GM18526 (cell line): ENCODE data around the gene SMTN.

ENCODE experiments used
- POLR2A ChIP-seq: IDR thresholded peaks from 3 replicates; pipeline ENCODE4 v1.6.1; 2011; ENCODE audit not compliant: insufficient read length; ENCODE audit errors: extremely low read depth

The SMTN gene

DNA sequence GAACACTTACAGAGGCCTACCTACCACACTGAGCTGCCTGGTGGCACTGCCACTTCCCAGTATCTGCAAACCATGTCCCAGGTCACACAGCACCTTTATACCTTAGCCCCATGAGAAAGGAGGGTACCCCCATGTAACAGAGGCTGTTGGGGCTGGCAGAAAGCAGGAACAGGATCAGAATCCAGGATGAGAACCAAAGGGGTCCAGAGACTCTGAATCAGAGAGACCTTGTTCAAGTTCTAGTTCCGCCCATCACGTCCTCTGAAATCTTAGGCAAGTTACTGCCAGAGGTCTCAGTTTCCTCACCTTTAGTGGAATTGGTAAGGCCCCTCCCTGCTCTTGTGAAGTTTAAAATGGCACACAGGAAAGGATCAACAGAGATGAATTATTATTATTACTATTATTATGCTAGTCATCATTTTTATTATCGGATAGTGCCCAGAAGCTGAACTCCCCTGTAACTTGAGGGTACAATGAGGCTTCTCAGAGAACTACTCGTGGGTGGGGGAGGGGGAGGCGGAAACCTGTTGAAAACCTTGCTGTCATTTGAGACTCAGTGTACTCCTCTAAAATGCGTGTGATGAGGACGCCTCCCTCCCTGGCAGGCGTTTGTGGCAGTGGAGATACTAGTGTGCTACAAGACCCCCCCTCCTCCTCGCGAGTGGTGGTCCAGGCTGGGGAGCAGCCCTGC, 17.0 kb downstream of the SMTN start:
- no peak for TF ChIP-seq POLR2A

DNA sequence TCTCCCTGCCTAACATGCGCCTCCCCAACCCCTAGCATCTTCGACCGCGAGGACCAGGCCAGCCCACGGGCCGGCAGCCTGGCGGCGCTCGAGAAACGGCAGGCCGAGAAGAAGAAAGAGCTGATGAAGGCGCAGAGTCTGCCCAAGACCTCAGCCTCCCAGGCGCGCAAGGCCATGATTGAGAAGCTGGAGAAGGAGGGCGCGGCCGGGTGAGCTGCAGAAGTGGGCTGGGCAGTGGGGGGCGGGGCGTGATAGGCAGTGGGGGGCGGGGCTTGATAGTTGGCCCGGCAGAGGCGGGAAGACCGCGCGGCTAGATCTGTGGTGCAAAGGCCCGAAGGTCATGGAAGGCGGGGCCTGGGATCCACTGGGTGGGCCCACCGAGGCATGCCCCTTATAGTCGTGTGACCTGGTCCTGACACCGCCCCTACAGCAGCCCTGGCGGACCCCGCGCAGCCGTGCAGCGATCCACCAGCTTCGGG, 17.6 kb downstream of the SMTN start:
- TF ChIP-seq POLR2A, result no peak

GRCh38 chr22:31099386-31099785, 18.3 kb downstream of the SMTN start:
- TF ChIP-seq POLR2A, result no peak

- TF ChIP-seq POLR2A, result no peak
These were observed 19.0 kb downstream of the SMTN start for GRCh38 chr22:31099841-31100761.

DNA sequence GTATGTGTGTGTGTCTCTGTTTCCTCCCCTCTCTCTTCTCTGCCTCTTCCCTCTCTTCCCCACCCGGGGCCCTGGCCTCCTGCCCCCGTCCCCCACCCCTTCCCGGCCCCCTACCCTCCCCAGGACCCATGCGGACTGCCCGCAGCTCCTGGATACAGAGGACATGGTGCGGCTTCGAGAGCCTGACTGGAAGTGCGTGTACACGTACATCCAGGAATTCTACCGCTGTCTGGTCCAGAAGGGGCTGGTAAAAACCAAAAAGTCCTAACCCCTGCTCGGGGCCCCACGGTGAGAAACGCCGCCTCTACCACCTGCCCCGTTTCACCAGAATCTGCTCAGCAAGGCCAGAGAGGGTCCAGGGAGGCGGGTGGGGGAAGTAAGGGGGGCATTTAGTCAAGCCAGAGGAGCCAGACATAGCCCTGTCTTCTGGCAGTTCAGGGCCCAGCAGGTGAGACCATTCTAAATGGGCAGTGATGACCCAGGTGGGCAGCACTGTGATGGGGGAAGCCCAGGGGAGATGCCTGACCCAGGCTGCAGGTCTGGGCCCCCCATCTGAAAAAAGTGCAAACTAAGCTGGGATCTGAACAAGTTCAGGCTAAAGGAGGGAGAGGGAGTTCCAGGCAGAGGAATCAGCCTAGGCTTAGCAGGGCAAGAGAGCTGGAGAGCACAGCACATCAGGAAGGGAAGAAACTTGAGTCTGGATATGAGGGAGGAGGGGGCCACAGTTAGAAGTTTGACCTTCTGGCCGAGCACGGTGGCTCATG, 19.8 kb downstream of the SMTN start:
- TF ChIP-seq POLR2A, result no peak

DNA sequence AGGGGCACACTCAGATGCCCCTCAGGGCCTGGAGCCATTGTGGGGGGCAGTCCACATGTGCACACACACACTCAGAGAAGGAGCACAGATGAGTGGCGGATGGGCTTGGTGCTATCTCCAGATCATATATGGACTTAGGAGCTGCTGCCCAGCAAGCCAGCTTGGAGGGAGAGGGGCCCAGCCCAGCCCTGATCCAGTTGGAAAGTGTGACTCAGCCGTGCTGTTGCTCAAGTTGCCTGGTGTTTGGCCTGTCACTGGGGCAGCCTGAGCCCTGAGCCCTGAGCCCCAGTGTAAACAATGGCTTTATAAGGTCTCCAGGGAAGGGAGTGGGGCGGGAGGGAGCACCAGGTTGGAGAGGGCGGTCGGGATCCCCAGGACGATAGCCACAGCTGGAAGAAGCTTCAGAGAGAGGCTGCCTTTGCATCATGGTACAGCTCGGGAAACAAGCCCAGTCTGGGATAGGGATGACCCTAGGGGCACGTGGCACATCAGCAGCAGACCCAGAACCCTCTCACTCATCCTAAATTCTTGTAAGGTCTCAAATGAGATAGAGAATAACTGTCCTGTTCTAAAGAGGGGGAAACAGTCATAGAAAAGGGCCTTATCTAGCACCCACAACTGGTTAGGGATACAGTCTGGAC, 21.4 kb downstream of the SMTN start:
- no peak for TF ChIP-seq POLR2A

DNA sequence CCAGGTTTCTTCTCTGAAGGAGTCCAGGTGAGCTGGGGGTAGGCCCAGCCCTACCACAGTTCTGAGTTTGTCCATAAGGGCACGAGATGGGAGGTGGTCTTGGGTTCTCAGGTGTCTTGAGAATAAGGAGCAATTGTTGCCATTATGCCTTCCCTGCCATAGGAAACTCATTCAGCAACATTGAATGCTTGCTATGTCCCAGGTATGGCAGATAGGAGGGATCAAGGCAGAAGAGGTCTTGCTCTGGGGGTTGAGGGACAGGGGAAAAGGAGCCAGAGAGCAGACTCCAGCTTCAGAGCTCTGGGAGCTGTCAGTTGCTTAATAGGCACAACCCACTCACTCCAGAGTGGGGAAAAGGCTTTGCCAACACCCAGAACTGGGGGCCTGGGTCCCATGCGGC, 22.0 kb downstream of the SMTN start:
- no peak for TF ChIP-seq POLR2A

DNA sequence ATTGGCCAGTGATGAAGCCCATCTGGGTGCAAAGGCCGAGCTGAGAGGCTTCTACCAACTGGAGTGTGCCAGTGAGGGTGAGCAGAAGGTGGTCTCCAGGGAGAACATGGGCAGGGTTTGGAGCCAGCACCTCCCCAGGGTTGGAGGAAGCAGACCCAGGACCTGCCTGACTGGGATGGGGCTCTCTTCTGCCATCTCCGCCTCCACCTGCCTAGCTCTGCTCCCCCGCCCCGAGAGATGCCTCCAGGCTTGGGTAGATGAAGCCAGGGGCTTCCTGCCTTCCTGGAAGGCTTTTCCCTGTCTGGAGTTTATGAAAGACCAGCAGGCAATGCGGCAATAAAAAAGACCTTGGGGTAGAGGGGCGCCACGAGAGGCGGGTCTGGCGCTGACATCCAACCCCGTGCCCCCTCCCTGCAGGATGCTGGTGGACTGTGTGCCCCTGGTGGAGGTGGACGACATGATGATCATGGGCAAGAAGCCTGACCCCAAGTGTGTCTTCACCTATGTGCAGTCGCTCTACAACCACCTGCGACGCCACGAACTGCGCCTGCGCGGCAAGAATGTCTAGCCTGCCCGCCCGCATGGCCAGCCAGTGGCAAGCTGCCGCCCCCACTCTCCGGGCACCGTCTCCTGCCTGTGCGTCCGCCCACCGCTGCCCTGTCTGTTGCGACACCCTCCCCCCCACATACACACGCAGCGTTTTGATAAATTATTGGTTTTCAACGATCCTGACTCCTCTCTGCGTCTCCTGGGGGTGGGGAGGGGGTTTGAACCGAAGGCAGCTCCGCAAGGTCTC, 23.0 kb downstream of the SMTN start:
- no peak for TF ChIP-seq POLR2A

GRCh38 chr22:31104869-31105268, 23.8 kb downstream of the SMTN start:
- no peak for TF ChIP-seq POLR2A

- TF ChIP-seq POLR2A, result no peak
These were observed 24.3 kb downstream of the SMTN start for GRCh38 chr22:31105282-31105929.

DNA sequence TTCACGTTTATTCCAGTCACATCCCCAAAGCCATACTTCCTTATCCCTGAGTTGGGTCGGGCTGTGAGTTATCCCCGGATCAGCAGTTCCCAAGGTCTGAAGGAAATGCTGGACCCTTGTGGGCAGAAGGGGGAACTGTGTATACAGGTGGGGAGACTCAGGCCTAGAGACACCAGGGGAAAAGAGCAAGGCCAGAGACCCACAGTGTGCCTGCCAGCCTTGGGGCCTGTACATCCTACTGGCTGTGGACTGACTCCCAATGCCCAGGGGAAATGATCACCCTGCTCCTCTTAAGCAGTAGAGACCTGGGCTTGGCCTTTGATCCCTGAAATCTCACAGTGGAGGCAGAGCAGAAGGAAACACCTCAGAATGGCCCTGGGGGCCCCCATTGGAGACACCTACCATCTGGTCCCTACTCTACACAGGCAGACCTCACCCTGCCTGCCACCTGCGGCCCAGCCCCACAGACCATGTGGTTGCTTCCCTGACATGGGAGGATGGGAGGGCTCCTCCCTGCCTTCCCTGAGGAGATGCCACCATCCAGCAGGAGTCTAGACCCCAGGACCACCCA, 25.0 kb downstream of the SMTN start:
- TF ChIP-seq POLR2A, result no peak

DNA sequence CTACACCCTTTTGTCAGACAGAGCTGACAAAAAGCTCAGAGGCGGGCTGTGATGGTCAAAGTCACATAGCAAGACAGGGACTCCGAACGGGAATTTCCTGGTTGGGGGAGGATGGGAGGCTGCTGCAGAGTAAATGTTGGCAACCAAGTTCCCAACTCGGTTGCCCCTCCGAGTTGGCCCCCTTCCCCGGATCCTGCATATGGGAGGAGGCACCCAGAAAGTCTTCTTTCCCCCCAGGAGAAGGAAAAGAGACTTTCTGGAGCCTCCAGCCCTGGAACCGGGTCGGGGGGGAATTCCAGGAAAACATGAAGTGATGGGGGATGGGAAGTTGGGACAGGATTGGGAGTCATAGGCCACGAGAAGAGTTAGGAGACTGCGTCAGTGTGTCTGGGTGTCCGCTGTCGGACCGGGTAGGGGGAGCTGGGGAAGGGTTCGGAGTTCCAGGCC, 25.6 kb downstream of the SMTN start:
- TF ChIP-seq POLR2A, result no peak

GRCh38 chr22:31107178-31107893, 26.2 kb downstream of the SMTN start, which contains the start of gene SELENOM:
TSS of gene SELENOM (minus strand) at chr22:31107568. CDS start at chr22:31107505, 63 bp downstream.
- TF ChIP-seq POLR2A, result no peak
